Inflammatory macrophage treated with lipopolysaccharide for 1 hour (primary cell): ENCODE results near the gene GNL2.

ENCODE experiments used
- DNase-seq, 2 donors: peaks; one replicate each; pipeline ENCODE4 v3.0.0-alpha.2; 2020 to 2022

The GNL2 gene

DNA sequence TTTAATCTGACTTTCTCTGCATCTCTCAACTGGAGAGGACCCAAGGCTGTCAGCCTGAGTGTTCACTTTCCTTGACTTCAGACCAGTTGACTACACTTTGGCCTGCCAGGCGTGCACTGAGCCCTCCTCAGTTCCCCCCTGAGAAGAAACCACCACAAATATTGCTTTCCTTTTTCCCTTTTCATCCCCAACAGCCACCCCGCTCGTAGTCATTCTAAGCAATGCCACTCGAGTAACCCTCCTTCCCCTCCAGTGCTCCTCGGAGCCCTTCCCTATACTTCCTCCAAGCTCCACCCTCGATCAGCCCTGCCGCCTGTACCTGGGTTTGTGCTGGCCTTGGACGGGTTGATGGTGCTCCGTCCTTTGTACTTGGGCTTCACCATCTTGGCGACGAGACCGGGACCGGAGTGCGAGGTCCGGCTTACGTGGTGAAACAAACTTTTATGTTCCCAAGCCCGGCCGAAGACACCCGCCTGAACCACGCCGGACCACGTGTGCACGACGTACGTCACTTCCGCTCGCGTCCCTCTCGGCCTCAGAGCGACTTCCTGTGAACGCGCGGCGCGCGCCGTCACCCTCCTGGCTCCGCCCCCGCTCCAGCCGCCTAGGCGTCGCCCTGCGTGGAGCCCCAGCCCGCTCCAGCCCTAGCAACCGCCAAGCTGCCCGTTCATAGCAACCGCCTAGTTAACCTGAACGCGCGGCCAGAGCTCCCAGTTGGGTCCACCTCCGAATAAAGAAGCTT, at the start of gene GNL2:
Gene GNL2, minus strand, starts transcription at position 498 of the 742 bp plus-strand sequence. Its CDS starts 115 bp downstream, at position 383.
- DNase-seq, result peak; percentile 96 to 99

DNA sequence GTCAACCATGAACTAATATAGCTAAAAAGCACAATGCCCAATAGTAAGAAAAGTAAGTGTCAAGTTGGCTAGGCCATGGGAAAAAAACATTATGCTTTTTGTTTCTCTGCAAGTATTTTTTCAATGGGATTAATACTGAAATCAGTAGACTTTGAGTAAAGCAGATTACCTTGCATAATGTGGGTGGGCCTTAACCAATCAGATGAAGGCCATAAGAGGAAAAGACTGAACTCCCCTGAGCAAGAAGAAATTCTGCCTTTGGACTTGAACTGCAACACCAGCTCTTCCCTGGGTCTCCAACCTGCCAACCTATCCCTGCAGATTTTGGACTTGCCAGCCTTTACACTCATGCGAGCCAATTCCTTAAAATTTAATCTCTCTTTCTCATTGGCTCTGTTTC, 45.3 kb upstream of the GNL2 start:
- DNase-seq, result no peak

DNA sequence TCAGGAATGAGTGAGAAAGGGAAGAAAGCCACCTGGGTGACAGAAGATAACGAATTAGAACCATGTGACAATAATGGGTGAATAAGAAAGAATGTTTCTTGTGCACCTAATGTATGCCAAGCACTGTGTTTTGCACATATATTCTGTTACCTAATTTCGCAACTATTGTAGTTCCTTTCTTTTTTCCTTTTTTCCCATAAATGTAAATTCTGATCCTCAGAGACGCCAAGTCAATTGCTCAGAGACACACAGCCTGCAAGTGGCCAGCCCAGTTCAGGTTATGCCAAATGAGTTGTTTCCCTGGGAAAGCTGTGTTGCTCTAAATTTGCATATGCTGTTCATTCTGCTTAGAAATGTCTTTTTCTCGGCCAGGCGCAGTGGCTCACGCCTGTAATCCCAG, 40.7 kb upstream of the GNL2 start:
- no peak for DNase-seq

DNA sequence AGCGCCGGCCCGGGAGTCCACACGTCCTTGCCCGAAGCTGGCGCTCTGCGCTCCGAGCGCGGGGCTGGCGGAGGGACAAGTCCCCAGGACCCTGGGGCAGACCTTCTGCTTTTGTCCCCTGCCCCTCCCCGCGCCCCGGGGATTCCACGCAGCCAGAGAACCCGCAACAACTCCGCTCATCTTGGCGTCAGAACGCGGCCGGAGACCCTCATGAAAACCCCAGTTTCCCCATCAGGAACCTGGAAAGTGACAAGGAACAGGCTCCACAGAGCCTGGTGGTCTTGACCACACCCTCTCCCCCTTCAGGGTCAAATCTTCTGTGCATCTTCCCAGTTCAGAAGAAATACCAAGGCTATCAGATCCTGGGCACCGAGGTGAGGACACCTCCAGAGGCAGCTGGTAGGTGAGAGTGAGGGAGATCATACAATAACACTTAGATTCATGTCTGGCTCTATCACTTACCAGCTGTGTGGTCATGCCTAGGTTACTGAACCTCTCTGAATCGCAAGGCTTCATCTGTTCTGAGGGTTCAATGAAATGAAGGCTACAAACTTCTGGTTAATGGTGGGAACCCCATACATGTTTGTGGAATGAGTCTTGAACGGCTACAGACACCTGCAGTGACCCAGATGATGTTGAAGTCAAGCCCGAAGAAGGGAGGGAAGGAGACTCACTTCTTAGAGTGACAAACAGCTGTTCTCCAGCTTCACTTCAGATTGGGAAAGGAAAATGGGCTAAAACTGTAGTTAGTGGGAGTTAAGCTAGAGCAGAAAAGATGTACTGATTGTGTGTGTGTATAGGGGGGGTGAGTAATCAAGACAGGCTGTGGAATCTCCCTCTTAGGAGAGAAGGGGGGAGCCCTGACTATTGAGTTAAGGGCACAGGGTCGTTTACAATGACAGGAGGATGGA, 39.5 kb upstream of the GNL2 start:
- no peak for DNase-seq

DNA sequence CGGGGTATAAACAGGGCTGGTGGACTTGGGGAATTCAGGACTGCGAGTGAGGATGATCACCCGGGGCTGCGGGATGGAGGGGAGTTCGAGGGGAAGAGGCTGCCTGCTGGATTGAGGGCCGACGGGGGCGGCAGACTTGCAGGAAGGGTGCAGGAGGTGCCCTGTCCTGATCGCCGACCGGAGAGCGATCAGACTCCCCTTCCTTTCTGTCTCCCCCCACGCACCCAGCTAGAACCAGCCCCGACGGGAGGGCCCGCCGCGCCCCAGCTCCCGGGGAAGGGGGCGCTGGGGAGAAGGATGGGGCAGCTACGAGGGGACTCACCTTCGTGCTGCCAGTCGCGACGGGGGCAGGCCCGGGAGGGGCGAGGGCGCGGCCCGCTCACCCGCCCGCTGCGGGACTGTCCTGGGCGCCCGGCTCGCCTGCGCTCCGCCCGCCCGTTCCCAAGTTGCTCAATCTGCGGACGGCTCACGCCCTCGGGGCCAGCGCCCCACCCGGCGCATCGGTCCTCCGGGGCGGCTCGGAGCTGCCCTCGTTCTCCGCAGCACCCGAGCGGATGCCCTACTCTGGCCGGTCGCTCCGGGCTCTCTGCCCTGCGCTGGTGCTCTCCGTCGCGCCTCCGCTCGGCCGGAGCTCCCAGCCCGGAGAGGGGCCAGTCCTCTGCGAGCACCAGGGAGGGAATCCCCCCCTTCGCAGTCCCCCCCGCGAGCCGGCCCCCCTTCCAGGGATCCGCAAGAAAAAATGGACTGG, 38.7 kb upstream of the GNL2 start, which contains the start of gene RSPO1:
Gene RSPO1, minus strand, starts transcription at position 649 of the 748 bp plus-strand sequence. CDS start 5,231 bp downstream, outside the sequence.
- DNase-seq, result peak in 1 of 2 donors; percentile 16

DNA sequence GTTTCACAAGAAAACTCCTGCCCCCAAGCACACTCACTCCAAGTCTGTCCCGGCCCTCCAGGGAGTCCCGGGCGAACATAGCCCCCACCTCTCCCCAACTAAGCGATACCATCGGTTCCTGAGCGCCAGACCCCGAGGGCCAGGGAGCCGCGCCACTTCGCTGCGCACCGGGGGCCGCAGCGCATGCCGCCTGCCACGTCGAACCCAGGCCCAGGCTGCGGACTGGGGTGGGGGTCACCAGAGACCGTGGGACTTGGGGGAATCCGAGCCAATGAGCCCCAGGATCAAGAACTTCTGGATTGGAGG, 38.2 kb upstream of the GNL2 start:
- no peak for DNase-seq

DNA sequence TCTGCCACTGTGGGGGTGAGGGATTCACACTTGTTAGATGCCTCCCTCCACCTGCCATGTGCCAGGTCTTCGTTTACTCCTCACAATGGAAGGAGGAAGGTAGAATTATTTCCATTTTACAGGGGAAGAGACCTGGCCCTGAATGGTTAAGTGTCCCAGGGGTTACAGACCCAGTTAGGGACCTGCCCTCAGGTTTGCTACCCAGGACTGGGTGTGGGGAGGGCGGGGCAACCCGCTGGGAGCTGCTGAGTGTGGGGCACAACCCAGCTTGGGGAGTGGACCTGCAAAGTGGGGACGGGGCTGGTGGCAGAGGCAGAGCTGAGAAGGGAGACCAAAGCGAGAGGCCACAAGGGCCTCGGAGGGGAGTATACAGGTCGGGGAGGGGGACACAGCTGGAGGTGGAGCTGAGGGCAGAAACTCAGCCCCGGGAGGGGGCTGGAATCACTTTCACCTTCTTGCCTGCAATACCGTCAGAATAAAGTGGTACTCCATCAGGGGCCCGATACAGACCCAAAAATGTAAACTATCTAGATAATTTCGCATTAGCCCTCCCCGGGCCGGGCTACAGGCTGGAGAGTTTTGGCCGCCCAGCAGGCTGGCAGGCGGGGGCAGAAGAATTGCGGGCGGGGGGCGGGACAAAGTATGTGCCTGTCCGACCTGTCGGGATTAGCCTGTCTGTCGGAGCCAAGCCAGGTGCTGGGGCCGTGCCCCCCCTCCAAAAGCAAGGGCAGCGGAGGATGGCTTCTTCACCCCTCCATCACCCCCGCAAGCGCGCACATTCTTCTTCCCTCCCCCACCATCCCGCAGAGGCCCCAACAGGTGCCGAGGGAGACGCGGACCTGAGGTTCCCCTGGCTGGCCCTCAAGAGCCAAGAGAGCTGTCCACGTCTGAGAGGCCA, 37.6 kb upstream of the GNL2 start:
- DNase-seq, result no peak

DNA sequence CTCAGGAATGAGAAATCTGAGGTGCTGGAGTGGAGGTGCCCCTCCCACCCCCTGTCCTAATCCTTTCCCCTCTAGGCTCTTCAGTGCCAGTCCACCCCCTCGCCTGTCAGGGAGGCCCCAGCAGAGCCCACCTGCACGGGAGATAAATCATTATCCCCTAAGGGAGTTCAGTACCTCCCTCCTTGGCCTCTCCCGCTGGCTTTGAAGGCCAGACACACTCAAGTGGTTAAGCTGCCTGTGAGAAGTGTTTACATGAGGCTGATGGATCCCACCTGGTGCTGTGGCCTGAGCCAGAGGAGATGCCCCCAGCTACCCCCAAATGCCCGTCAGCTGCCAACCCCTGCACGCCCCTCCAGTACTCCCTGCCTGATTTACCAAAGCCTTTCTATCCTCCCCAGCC, 35.3 kb upstream of the GNL2 start:
- DNase-seq, result no peak

DNA sequence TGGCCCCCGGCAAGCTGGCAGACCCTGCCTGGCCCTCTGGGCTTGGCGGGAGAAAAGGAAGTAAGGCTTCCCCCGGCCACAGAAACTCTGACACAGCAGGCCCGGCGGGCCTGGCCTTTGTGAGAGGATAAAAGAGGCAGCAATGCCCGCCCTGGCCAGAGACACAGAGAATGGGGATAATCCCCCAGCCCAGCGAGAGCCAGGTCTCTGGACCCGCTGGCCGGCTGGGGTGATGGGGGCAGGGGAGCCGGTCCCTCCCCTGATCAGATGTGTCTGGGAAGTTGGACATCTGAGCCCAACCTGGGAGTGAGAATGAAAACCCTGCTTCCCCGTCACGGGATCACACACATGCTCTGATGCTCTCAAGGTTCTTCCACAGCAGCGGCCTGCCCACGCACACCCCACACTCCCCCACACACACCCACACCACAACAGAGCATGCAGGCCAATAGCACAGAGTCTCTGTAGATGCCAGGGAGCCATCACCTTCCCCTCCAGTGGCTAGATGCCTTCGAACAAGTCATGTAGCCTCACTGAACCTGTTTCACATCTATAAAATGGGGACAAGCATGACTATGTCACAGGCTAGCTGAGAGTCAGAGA, 34.8 kb upstream of the GNL2 start:
- no peak for DNase-seq

DNA sequence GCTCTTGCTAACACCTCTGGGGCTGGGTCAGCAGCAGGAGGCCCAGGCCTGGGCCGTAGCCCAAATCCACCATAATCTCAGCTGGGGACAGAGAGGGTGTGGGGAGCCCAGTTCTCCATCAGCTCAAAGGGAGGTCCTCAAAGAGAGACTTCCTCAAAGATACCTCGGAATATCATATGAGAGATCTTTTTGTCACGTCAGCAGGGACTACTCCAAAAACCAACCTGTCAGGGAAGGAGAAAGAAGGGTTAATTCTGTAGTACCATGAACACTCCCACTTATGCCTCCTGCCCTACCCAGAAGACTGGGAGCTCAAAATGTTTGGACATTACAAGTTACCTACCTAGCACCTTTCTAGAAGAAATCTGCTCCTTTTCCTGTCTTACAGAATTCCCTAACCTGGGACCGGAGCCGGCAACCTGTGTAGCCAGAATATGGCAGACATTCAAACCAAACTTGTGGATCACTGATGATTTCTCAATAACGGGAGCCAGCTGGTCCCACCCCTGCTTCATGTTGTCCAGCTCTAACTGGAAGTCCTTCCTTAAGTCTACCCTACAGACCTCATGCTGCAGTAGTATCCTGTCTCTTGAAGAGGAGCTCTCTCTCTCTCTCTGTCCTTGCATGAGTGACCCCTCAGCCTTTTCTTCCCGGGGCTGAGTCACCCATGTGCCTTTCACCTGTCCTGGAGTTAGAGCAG, 34.1 kb upstream of the GNL2 start:
- no peak for DNase-seq

DNA sequence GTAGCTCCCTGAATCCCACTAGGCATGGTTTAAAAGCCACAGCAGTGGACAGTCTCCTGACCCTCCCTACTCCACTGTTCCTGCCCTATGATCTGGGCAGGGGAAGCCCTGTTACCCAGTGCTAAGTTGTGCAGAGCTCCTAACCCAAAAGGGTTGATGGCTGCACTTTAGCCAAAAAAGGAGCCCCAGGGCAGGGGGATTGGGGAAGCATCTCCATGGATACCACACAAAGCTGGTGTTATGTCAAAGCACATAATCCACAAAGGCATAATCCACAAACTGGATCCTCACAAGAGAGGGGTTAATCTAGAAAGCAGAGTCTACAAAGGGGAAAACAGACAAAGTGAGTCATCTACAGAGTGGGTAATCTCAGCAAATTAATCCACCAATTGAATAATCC, 33.3 kb upstream of the GNL2 start:
- DNase-seq, result no peak

DNA sequence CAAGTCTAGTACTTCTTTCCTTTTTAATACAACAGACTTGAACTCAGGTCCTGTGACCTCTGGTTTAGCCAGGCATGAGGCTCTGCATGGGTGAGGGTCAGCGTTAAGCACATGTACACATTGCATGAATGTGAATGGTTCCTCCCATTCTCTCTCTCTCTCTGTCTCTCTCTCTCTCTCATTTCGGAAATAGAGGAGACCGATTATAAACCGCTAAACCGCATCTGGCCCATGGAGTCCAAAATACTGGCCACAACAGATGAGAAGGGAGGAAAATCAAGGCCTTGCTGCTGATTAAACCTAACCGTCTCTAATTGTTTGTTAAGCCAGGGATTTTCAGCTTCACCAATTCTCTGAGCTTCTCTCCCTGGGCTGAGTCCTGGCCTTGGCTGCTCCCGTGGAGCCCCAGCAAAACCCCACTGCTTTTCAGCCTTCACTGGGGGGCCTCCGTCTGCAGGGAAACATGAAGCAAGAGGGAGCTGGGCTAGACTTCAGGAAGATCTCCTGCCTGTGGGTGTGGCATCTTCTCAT, 32.4 kb upstream of the GNL2 start:
- no peak for DNase-seq

DNA sequence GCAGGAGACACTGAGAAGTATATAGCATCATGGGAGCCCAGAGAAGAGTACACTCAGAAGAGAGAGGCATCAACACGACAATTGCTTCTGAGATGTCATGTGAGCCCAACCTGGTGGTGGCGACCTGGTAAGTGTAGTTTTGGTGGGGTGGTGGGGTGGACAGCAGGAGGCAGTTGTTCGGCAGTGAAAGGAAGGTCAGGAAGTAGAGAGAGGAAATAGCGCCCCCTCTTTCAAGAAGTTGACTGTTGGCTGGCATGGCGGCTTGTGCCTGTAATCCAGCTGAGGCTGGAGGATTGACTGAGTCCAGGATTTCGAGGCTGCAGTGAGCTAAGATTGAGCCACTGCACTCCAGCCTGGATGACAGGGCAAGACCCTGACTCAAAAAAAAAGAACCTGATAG, 26.4 kb upstream of the GNL2 start:
- DNase-seq, result no peak

DNA sequence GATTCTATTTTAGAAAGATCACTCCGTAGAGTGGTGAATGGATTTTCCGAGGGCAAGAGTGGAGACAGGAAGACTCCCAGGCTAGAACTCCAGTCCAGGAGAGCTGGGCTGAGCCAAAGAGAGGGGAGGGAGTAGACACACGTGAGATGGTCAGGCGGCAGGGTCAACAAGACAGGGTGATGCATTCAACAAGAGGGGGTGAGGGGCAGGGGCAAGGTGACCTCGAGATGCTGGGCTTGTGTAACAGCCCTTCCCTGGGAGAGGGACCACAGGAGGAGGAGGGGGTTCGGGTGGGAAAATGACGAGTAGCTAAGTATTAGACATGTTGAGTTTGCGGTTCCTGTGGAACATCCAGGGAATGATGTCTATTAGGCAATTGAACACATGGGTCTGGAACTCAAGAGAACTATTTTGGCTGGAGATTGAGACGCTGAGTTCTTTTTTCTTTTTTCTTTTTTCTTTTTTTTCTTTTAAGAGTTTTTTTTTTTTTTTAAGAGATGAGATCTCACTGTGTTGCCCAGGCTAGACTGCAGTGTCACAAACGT, 25.7 kb upstream of the GNL2 start:
- DNase-seq, result no peak

DNA sequence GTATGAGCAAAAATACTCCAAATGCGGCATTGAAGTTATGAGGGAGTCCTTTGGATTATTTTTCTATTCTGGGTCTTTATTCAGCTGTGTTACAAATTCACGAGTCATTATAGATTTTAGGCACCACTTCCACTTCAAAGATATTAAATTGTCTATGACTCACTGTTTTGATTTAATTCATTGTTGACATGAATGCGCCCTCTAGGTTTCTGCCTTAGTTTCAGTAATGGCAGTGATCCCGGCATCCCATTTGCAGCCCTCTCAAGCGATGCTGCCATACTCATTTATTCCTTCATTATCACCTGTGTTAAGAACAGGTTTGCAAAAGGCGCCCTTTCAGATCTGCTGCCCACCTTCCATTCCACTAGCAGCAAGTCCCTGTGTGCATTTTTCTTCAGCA, 25.0 kb upstream of the GNL2 start:
- DNase-seq, result no peak

DNA sequence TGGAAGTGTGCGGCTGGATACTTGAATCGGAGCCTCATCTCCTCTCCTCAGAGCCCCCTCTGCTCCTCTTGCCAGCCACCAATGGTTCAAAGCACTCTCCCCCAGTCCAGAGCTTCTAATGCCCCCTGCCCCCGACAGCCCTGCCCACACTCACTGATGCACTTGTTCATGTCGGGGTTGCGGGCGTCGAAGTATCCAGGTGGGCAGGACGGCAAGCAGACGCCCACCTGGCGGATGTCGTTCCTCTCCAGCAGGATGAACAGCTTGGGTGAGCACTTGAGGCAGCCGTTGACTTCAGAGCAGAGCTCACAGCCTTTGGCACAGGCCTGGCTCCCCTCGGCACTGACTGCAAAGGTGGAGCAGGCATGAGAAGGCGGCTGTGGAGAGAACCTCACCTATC, 20.6 kb upstream of the GNL2 start:
- no peak for DNase-seq

DNA sequence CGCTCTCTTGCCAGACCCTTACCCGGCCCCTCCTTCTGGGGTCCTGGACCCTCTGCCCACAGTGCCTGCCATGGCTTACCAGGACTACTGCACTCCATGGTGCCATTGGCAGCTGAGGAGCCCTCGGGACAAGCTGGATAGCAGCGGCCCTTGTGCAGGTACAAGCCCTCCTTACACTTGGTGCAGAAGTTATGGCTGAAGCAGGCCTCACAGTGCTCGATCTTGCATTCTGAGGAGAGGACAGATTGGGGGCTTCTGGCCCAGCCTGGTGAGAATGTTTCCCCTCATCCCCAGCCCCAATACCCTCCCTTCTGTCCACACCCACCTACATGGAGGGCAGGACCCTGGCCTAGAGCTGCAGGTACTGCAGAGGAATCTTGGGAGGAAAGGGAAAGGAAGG, 18.4 kb upstream of the GNL2 start:
- DNase-seq, result no peak

DNA sequence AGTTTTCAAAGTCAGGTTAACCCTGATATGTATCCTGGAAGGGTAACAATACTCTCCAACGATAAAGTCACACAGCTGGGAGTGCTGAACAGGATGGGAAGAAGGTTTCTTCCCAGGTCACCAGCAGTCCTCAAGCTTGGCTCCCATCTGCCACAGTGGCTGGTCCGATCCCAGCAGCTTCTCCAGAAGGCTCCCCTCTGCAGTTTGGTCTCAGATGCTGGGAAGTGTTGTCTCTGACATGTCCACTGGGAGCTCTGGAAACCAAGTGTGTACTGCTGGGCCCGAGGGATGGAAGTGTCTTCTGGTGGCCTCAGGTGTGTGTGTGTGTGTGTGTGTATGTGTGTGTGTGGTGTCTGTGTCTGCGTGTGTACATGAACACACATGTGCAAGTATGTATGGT, 16.4 kb upstream of the GNL2 start:
- DNase-seq, result no peak

DNA sequence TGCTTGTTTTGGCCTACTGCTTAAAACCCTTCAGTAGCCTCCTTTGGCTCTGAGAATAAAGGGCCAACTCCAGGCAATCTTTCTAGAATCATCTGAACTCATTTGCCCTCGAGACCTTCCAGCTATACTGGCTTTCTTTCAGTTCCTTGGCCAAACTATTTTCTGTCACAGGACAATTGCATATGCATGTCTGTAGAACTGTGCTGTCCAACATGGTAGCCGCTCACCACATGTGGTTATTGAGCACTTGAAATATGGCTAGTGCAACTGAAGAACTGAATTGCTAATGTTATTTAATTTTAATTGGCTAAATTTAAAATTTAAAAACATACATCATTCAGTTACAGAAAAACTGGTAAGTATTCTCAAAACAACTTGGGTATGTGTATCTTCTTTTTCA, 14.3 kb upstream of the GNL2 start:
- no peak for DNase-seq

DNA sequence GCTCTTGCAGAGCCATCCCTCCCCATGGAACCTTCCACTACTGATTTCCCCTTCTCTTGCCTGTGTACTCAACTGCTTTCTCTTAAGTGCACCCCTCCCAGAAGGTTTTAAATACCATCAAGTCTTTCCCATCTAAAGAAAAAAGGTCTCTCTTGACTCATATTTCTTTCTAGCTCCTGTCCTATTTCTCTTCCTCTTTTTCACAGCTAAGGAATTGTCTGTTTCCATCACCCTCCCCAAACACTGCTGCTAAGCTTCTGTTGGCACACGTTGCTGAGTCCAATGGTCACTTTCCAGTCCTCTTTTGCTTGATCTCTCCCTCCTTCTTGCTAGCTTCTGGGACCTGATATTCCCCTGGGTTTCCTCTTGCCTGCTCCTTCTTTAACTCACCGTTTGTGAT, 13.3 kb upstream of the GNL2 start:
- no peak for DNase-seq
